ENCODE measurements around the gene MRPL40. TPM values are rescaled to one million over a fixed set of nuclear protein-coding genes. Genes with fewer than 3 reads are reported as not detected.

Gene MRPL40
- total RNA-seq, 1 donor from 2014 or later, result 30.4 TPM

DNA sequence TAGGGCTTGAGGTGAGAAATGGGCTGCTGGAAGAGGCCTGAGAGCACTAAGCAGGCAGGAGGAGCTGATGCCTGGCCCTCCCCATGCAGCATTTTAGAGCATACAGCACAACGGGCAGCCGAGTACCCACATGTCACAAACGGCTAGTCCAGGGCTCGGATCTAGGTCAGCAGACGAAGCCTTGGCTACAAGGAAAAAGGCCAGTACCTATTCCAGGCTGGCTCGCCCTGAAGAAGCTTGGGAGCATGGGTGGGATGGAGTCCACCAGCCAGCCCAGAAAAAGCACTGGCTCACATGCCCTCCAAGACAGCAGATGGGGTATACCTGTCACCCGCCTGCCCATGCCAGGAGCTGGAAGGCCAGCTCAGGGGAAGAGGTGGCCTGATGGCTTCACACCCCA is 37.1 kb downstream of the MRPL40 start:
- H3K9me3 Mint-ChIP-seq, result no peaks in the 10 kb centered on the region
- H3K36me3 Mint-ChIP-seq (ENCODE audit: low read depth), result peaks cover 7% of the 10 kb centered on the region

DNA sequence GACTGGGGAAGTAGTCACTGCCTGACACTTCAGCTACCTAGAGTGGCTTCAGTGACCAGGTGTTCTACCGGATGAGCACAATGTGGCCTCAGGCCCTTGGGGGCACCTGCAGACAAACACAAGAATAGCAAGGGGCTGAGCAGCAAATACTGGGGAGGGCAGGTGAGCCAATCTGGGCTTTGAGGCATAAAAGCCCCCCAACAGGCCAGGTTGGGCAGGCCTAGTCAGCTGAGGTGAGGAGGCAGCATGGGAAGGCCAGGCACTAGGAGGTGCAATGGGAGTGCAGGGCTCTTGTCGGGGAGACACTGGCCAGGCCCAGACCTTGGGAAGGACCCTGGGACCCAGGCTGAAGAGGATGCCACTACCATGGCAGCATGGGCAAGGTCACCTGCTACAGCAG is 37.7 kb downstream of the MRPL40 start:
- Mint-ChIP-seq H3K36me3 (ENCODE audit: low read depth) (peaks cover 7% of the 10 kb centered on the region), H3K27ac (ENCODE audit: unreplicated experiment) (no peak overlapping the region), H3K27me3 (ENCODE audit: low read depth) (no peaks in the 10 kb centered on the region), H3K4me1 (no peaks in the 10 kb centered on the region), H3K9me3 (no peaks in the 10 kb centered on the region), H3K4me3 (no peak overlapping the region)
- no peak for DNase-seq (ENCODE audit: low read depth, low spot score)
- TF ChIP-seq, protein P1, sequence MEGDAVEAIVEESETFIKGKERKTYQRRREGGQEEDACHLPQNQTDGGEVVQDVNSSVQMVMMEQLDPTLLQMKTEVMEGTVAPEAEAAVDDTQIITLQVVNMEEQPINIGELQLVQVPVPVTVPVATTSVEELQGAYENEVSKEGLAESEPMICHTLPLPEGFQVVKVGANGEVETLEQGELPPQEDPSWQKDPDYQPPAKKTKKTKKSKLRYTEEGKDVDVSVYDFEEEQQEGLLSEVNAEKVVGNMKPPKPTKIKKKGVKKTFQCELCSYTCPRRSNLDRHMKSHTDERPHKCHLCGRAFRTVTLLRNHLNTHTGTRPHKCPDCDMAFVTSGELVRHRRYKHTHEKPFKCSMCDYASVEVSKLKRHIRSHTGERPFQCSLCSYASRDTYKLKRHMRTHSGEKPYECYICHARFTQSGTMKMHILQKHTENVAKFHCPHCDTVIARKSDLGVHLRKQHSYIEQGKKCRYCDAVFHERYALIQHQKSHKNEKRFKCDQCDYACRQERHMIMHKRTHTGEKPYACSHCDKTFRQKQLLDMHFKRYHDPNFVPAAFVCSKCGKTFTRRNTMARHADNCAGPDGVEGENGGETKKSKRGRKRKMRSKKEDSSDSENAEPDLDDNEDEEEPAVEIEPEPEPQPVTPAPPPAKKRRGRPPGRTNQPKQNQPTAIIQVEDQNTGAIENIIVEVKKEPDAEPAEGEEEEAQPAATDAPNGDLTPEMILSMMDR (conservative IDR thresholded peaks at IDR 0.05), result no peak

More for the DNA sequence above, 37.1 kb downstream of the MRPL40 start:
- Mint-ChIP-seq H3K27ac (ENCODE audit: unreplicated experiment) (no peak overlapping the region), H3K4me1 (no peaks in the 10 kb centered on the region), H3K4me3 (no peak overlapping the region), H3K27me3 (ENCODE audit: low read depth) (no peaks in the 10 kb centered on the region)
- TF ChIP-seq, protein P1 (conservative IDR thresholded peaks at IDR 0.05), result no peak
- no peak for DNase-seq (ENCODE audit: low read depth, low spot score)

DNA sequence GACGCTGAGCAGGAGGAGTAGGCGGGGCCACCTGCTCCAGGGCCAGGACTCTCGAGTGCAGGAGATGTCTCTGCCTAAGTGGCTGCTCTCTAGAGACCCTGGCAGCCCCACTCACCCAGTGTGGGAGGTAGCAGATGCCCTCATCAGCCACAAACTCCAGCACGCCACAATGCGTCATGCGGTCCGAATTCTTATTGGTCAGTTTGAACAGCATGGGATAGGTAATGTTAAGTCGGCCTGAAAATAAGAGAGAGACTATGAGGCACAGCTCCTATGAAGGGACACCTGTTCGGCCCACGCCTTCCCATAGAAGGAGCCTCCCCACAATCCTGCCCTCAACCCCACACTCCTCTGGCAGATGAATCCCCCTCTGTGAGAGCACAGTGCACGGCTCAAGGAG is 39.2 kb downstream of the MRPL40 start:
- Mint-ChIP-seq H3K27ac (ENCODE audit: unreplicated experiment) (no peak overlapping the region), H3K27me3 (ENCODE audit: low read depth) (no peaks in the 10 kb centered on the region), H3K4me1 (no peaks in the 10 kb centered on the region), H3K36me3 (ENCODE audit: low read depth) (peaks cover 7% of the 10 kb centered on the region), H3K9me3 (no peaks in the 10 kb centered on the region), H3K4me3 (no peak overlapping the region)
- TF ChIP-seq, protein P1 (conservative IDR thresholded peaks at IDR 0.05), result no peak
- no peak for DNase-seq (ENCODE audit: low read depth, low spot score)

DNA sequence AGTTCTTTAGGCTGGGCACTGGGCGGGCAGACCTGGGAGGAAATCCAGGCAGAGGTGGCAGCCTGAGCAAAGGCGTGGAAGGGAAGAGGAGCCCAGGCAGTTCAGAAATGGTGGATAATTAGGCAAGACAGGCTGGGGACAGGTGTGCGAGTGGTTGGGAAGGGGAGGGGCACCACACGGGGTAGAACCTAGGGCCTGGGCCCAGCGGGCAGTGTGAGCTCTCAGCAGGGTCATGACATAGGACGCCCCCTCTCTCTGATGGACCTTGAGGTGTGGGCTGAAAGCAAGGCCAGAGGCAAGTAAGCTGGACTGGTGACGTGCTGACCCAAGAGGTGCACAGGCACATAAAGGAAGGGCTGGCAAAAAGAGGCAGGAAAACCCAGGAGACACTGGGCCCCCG is 39.9 kb downstream of the MRPL40 start:
- peaks cover 7% of the 10 kb centered on the region for H3K36me3 Mint-ChIP-seq (ENCODE audit: low read depth)
- no peak for DNase-seq (ENCODE audit: low read depth, low spot score)
- TF ChIP-seq, protein P1 (conservative IDR thresholded peaks at IDR 0.05), result no peak
- H3K27ac Mint-ChIP-seq (ENCODE audit: unreplicated experiment), result no peak overlapping the region
- no peaks in the 10 kb centered on the region for H3K27me3 Mint-ChIP-seq (ENCODE audit: low read depth)
- no peaks in the 10 kb centered on the region for H3K9me3 Mint-ChIP-seq
- no peak overlapping the region for H3K4me3 Mint-ChIP-seq
- peaks cover 3% of the 10 kb centered on the region for H3K4me1 Mint-ChIP-seq

DNA sequence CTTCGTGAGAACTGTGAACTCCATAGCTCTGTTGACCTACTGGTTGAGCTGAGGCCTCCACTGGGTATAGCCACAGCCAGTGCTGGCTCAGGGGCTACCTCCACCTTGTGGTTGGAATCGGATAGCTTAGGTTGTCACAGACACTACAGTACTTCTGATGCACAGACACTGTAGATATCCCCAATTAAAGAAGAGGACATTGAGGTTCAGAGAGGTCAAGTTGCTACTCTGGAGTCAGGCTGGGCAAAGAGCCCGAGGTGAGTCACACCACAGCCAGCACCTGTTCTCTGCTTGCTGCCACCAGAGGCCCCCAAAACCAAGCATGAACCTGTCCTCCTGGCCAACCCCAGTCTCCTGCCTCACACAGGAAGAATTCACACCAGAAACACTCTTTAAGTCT is 41.2 kb downstream of the MRPL40 start:
- TF ChIP-seq, protein P1 (conservative IDR thresholded peaks at IDR 0.05), result peak; percentile 21
- H3K9me3 Mint-ChIP-seq, result no peaks in the 10 kb centered on the region
- no peaks in the 10 kb centered on the region for H3K27me3 Mint-ChIP-seq (ENCODE audit: low read depth)
- peaks cover 14% of the 10 kb centered on the region for H3K4me1 Mint-ChIP-seq
- DNase-seq (ENCODE audit: low read depth, low spot score), result no peak
- peaks cover 5% of the 10 kb centered on the region for H3K36me3 Mint-ChIP-seq (ENCODE audit: low read depth)
- no peak overlapping the region for H3K27ac Mint-ChIP-seq (ENCODE audit: unreplicated experiment)
- no peak overlapping the region for H3K4me3 Mint-ChIP-seq

DNA sequence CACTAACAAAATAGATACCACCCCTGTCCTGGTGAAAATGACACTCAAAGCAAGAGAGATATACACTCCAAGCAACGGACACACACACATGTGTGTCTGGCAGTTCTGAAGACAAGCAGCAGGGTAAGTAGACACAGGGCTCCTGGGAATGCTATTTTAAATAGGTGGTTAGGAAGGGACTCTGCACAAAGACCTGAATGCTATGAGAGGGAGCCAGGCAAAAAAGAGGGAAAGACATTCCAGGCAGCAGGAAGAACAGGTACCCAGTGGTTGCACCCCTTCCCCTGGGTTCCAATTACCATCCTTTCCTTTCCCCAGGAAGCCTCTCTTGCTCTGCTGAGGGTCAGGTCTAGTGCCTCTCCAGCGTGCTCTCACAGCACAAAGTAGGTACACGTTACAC is 43.7 kb downstream of the MRPL40 start:
- no peaks in the 10 kb centered on the region for H3K9me3 Mint-ChIP-seq
- no peak for DNase-seq (ENCODE audit: low read depth, low spot score)
- H3K27me3 Mint-ChIP-seq (ENCODE audit: low read depth), result no peaks in the 10 kb centered on the region
- H3K36me3 Mint-ChIP-seq (ENCODE audit: low read depth), result peaks cover 2% of the 10 kb centered on the region
- TF ChIP-seq, protein P1 (conservative IDR thresholded peaks at IDR 0.05), result no peak
- peaks cover 31% of the 10 kb centered on the region for H3K4me1 Mint-ChIP-seq
- H3K27ac Mint-ChIP-seq (ENCODE audit: unreplicated experiment), result no peak overlapping the region
- H3K4me3 Mint-ChIP-seq, result peak overlapping the region; percentile 60

All from neural crest cell (in vitro differentiated cells).